Measurements from ENCODE around the gene FOXJ1. TPM values are rescaled to one million over a fixed set of nuclear protein-coding genes. Genes with fewer than 3 reads are reported as not detected.

Gene FOXJ1
- total and polyA plus RNA-seq, 9 donors = 0.23 to 168 (median 5.8) TPM; not detected in 2

DNA sequence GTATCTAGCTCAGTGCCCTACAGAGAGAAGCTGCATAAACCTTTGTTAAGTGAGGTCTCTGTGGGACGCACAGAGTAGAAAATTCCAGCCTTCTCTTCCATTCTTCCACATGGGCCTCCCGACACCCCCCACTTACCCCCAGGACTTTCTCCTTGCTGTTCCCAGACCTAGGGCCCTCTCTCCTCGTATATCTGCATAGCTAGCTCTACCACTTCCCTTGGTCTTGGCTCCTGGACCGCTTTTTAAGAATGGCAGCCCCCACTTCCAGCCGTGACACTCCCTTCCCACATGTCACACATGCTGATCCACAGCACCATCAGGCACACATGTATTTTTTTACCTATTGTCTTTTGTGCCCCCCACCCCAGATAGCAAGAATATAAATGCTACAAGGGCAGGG lies 16.7 kb upstream of the FOXJ1 start:
- intact Hi-C loops (cut with DNase I) = no loop called here
- DNase-seq = no peak
- no peaks in the 10 kb centered on the region for H3K27me3 ChIP-seq
- H3K36me3 ChIP-seq = no peaks in the 10 kb centered on the region
- WGBS, 3 donors = 87 to 94% (median 93%) methylated on average over 5 of the region's 5 CpGs
- H3K4me1 ChIP-seq (ENCODE audit: insufficient read depth) = peaks cover 2% of the 10 kb centered on the region
- no peak overlapping the region for H3K4me3 ChIP-seq
- no peaks in the 10 kb centered on the region for H3K9me3 ChIP-seq
- no peak overlapping the region for H3K27ac ChIP-seq
- TF ChIP-seq POLR2A (IDR thresholded peaks at IDR 0.05) (no peak), EP300 (IDR thresholded peaks at IDR 0.05) (no peak)
- TF ChIP-seq, protein P1, sequence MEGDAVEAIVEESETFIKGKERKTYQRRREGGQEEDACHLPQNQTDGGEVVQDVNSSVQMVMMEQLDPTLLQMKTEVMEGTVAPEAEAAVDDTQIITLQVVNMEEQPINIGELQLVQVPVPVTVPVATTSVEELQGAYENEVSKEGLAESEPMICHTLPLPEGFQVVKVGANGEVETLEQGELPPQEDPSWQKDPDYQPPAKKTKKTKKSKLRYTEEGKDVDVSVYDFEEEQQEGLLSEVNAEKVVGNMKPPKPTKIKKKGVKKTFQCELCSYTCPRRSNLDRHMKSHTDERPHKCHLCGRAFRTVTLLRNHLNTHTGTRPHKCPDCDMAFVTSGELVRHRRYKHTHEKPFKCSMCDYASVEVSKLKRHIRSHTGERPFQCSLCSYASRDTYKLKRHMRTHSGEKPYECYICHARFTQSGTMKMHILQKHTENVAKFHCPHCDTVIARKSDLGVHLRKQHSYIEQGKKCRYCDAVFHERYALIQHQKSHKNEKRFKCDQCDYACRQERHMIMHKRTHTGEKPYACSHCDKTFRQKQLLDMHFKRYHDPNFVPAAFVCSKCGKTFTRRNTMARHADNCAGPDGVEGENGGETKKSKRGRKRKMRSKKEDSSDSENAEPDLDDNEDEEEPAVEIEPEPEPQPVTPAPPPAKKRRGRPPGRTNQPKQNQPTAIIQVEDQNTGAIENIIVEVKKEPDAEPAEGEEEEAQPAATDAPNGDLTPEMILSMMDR (IDR thresholded peaks at IDR 0.05) = no peak

- intact Hi-C loops (cut with DNase I) = no loop called here
- Histone ChIP-seq H3K27ac (no peak overlapping the region), H3K4me1 (ENCODE audit: insufficient read depth) (peaks cover 2% of the 10 kb centered on the region), H3K4me3 (no peak overlapping the region), H3K27me3 (no peaks in the 10 kb centered on the region), H3K36me3 (no peaks in the 10 kb centered on the region), H3K9me3 (no peaks in the 10 kb centered on the region)
- 85 to 88% (median 87%) methylated on average over 8 of the region's 8 CpGs for WGBS, 3 donors
- TF ChIP-seq POLR2A (IDR thresholded peaks at IDR 0.05) (no peak), EP300 (IDR thresholded peaks at IDR 0.05) (no peak)
- TF ChIP-seq, protein P1 (IDR thresholded peaks at IDR 0.05) = no peak
- no peak for DNase-seq
These were observed 15.6 kb upstream of the FOXJ1 start for GRCh38 chr17:76156662-76156991.

DNA sequence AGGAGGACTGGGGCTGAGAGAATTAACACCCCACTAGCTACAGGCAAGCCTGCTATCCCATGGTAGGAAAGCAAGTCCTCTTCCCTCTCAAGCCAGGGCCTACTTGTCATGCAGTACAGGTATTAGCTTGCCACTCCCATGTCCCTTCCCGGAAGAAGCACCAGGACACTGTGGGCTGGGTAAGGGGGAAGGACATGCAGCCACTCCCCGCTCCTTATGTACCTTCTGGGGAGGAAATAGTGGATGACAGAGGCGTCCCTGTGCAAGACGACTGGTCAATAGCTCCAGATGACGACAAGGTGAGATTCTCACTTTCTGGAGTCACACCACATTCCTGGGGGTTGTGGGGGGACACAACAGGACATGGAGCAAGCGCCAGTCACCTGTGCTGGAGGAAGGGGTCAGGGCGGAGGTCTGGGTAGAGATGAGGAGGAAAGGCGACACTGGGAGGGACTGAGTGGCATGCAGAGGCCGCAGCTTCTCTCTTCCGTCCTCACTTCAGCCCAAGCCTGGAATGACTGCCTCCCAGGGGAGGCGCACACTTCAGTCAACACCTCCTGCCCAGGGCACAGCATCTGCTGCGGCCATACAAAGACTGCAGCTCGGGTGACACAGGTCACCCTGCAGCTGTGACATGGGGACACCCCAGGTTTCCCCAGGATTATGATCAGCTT lies 15.1 kb upstream of the FOXJ1 start:
- H3K36me3 ChIP-seq = no peaks in the 10 kb centered on the region
- no peak for DNase-seq
- intact Hi-C loops (cut with DNase I) = no loop called here
- TF ChIP-seq EP300 (IDR thresholded peaks at IDR 0.05) (no peak), POLR2A (IDR thresholded peaks at IDR 0.05) (no peak)
- TF ChIP-seq, protein P1 (IDR thresholded peaks at IDR 0.05) = no peak
- H3K27ac ChIP-seq = no peak overlapping the region
- no peaks in the 10 kb centered on the region for H3K4me1 ChIP-seq (ENCODE audit: insufficient read depth)
- H3K27me3 ChIP-seq = no peaks in the 10 kb centered on the region
- no peak overlapping the region for H3K4me3 ChIP-seq
- H3K9me3 ChIP-seq = no peaks in the 10 kb centered on the region
- WGBS, 3 donors = 89 to 92% (median 90%) methylated on average over 13 of the region's 13 CpGs

DNA sequence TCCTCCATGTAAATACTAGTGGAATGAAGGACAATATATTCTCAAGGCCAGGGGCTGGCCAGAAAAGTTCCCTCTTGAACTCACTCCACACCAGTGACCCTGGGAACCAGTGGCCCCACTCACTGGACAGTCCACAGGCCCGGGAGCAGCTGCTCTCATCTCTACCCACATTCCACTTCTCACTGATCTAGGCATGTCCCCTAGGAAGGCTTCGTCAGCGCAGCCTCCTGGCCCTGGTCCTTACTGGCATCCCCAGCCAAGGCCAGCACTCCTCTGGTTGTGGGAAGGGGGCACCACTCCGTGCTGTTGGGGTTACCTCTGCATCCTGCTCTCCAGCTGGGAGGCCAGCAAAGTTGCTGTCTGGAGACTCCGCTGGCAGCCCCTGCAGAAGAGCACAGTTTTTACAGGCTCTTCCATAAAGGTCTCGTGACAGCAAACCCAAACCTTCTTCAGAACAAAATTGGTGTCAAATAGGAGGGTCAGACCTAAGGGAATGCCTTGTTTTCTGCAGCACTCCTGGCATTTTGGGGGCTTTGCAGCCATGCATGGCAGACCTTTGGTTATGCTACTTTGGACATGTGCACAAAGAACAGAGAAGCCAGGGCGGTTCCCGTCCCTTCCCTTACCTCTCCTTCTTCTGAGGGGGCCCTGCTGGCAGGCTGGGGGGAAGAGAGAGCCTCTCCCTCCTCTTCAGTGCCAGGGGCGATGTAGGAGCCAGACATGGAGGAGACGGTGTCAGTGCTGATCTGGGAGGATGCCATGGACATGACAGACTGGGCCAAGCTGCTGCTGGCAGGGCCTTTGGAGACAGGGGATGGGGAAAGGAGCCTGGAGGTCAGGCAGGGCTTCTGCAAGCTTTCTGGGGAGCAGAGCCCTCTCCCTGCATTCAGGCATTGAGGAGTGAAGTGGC lies 14.1 kb upstream of the FOXJ1 start:
- no peak for DNase-seq
- no peak overlapping the region for H3K4me3 ChIP-seq
- H3K27me3 ChIP-seq = no peaks in the 10 kb centered on the region
- intact Hi-C loops (cut with DNase I) = no loop called here
- H3K9me3 ChIP-seq = no peaks in the 10 kb centered on the region
- no peaks in the 10 kb centered on the region for H3K4me1 ChIP-seq (ENCODE audit: insufficient read depth)
- no peak overlapping the region for H3K27ac ChIP-seq
- WGBS, 3 donors = 87 to 90% (median 88%) methylated on average over 10 of the region's 10 CpGs
- TF ChIP-seq, protein P1 (IDR thresholded peaks at IDR 0.05) = no peak
- TF ChIP-seq EP300 (IDR thresholded peaks at IDR 0.05) (no peak), POLR2A (IDR thresholded peaks at IDR 0.05) (no peak)
- H3K36me3 ChIP-seq = no peaks in the 10 kb centered on the region

All from ovary (tissue), 9 donors.